NCI-H1048 (cell line): ENCODE data around the gene MARCHF11.
A peak's percentile ranks its signal among the peaks of the same experiment; 100 is the strongest.

ENCODE experiments used
- DNase-seq: peaks from one replicate; lab custom pipeline; 2025; lab: John Stamatoyannopoulos, UW

MARCHF11 gene

DNA sequence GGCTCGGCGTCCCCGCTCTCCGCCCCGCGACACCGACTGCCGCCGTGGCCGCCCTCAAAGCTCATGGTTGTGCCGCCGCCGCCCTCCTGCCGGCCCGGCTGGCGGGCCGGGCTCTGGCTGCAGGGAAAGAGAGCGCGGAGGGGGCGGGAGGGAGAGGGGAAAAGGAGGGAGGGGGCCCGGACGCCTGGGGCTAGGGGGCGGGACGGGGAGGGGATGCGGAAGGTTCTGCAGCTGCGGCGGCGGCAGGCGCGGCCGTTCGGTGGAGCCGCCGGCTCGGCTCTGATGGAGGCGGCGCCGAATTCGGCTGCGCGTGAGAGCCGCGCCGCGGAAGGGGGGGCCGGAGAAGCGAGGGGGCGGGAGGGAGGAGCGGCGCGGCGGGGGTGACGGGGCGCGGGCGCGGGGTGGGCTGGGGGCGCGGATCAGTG lies at the start of gene MARCHF11:
MARCHF11 (minus strand) TSS at position 281 of the 425 bp plus-strand sequence; CDS start at position 65, 216 bp downstream.
- DNase-seq: no peak

- DNase-seq: no peak
These were observed 46.3 kb upstream of the MARCHF11 start for GRCh38 chr5:16225927-16226326.

- DNase-seq: no peak
These were observed 12.7 kb upstream of the MARCHF11 start for GRCh38 chr5:16192311-16192710.

DNA sequence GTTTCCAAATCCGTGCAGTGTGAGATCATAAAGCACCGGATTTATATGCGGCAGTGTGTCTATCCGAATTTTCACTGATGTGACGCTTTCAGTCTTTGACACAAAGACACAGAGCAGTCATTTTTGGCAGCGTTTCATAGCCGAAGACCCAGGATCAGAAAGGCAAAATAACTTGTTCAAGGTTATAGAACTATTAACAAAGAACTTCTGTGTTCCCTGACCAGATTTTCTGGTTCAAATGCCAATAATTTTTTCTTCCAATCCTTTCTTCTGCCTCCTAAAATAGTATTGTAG lies 1.1 kb upstream of the MARCHF11 start:
- DNase-seq: no peak

DNA sequence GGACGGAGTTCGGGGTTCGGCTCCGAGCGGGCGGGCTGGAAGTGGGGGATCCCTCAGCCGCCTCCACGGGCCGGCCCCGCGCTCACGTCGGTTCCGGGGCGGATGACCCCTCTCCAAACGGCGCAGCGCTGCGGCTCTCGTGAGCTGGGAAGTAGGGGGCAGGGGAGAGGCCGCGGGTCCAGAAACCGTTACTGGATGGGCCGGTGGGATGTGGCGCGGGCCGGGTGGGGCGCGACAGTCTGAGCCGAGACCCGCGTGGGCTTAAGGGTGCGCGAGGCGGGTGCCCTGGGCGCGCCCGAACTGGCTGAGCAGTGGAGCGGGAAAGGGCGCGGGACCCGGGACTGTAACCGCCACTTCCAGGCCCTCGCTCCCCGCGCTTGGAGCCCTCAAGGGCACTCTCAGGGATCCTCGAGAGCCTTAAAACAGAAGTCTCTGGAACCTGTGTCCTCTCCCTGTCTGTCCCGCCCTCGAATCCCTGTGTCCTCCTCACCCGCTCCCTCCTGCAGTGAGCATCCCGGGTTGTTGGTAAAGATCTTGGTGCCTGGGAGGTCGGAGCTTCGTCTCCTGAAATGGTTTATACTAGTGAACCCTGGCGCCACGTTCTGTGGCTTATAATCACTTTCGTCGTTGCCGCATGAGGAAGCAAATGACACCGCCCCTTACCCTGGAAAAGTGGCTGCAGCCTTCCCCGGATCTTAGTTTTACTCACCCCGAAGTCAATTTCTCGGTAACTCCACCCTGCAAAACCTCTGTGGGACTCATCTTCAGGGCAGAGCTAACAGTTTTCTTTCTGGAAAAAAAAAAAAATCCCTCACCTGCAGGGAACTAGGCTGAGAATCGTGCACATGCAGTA lies 571 bp upstream of the MARCHF11 start:
- DNase-seq: no peak

- DNase-seq: peak; percentile 34
These were observed 732 bp downstream of the MARCHF11 start for GRCh38 chr5:16178745-16179372.

DNA sequence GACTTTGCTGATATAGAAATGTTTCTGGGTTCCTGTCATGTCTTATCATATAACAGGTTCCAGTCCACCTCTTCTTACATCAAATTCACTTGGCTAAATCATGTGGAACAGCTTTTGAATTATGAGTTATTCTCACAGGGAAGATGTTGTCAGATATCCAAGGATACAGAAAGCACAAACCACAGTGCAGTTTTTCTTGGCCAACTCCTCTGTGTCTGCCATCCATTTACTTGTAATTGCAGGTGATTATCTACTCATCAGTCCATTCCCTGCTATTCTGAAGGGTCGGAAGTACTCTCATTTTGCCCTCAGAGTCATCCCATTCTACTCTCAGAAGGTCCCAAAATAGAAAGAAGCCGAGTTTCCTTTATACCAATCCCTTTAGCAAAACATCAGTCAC lies 10.0 kb downstream of the MARCHF11 start:
- DNase-seq: no peak

DNA sequence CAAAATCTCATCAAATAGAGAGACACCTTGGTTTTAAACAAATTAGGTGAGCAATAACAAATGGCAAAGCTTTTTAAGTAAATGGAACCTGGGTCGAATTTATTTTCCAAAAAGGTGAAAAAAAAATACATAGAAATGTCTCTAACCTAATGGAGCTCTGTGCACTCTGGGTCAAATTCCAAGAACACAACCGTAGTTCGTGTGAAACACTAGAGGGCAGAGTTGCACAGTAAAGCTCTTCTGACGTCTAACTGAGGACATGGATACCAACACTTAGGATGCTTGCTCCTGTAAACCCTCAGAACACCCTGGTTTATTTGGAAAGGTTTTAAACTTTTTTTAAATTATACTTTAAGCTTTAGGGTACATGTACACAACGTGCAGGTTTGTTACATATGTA lies 18.9 kb downstream of the MARCHF11 start:
- DNase-seq: peak; percentile 3

DNA sequence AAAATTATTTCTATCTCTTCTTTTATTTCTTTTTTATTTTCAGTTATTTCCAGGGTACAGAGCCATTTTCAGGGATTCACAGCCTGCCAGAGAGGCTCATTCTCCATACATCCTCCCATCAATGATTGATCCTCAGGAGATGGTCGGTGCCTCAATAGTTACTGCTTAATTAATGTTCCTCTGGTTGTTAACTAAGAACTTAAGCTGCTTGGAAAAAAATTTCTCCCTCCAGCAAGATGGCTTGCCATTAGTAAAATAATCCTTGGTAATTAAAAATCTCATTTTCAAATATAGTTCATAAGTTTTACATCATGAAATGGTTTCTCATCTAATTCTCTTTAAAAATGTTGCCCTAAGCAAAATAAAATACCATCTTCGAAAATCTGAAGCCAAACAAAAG lies 20.0 kb downstream of the MARCHF11 start:
- DNase-seq: no peak

DNA sequence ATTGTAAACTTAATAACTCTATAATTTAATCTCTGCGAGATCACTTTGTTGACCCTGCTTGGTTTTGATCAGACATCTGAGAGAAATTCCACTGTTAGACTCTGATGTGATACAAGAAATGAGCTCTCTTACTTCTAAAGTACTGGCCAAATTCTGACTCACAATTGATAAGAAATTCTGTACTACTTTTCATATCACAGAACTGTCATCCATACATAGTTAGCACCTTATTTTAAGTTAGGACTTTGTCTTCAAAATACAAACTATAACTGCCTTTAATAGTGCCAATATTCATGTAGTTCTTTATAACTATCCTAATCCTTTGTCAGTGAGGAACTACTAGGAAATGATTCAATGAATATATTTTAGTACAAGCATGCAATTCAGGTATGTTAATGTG lies 23.4 kb downstream of the MARCHF11 start:
- no peak for DNase-seq

DNA sequence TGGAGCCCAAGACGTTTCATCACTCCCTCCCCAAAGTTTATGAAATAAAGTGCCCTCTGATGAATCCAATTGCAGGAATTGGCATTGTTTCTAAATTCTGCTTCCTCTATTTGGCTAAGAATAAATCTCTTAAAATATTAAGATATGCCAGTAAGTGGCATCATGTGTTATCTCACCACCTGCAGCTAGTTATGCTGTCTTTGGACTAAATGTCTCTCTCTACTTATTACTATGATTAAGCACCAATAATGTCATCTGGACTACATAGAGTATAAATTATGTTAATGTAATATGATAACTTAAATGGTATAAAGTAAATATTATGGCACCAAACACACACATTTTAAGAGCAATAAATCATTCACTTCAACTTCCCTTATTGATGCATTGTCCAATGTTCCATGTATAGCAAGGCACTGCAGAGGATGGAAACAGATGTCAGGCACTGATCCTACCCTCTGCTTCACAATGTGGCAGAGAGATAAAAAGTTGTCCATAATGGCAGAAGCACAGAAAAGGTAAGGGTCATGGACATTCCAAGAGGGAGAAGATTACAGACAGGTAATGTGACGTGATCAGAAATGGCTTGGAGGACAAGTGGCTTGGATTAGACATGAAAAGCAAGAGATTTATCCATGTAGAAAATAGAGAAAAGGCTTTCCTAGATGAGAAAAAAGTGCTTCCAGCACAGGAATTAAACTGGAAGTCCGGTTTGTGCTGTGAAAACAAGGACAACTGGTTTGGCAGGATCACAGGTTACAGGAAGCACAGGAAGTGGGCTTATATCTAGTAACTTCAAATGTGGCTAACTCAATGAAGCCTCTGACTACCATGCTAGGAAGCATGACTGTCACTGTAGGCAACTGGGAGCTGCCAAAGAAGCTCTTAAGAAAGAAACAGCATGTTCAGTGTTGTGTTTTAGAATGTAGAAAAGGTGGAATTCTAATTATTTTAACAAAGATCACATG lies 26.7 kb downstream of the MARCHF11 start:
- DNase-seq: no peak

GRCh38 chr5:16149621-16150020 lies 30.0 kb downstream of the MARCHF11 start:
- DNase-seq: no peak

- DNase-seq: no peak
These were observed 32.3 kb downstream of the MARCHF11 start for GRCh38 chr5:16147179-16147900.

GRCh38 chr5:16144416-16144815 lies 35.2 kb downstream of the MARCHF11 start:
- no peak for DNase-seq

DNA sequence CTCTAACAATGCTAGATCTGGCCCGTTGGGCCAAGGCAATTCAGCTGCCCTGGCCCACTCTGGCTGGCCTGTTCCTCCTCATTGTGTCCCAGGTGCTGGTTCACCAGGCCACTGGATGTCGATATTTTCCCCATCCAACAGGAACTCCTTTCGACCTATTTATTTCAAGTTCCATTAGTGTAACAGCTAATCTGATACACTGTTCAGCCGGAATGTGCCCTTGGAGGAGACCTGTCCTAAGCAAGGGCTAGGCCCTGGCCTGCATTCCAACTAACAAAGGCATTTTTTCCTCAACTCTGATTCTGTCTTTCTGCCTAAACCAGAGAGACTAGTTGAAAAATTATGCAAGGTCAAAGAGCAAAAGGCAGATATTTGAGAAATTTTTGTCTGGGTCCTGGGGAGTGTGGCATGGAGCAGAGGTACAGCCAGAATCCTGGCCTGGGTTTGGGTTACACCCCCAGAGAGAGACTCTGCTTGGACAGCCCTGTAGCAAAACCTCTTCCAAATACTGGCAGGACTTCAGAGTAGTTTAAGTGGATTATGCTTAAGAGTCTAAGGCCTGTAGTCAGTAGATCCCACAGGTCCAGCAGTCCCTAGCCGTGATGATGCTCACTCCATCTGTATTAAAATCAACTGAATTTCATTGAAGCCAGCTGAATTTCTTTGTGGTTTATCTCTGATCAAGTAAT lies 36.1 kb downstream of the MARCHF11 start:
- DNase-seq: no peak

- DNase-seq: no peak
These were observed 38.6 kb downstream of the MARCHF11 start for GRCh38 chr5:16140944-16141343.

DNA sequence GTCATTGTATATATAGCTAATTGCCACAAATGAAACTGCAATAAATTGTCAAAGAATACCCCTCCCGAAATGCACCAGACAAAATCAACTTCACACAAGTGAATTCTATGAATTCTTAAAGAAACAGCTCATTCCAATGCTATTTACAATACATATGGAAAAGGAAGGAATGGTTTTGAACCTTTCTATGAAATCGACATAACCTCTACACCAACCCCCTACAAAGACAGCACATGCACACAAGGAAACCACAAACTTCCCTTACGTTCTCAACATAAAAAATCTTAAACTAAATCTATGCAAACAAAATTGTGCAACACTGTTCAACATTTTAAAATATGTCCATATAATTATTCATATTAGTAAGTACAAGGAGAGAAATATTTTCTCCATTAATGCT lies 39.2 kb downstream of the MARCHF11 start:
- no peak for DNase-seq

DNA sequence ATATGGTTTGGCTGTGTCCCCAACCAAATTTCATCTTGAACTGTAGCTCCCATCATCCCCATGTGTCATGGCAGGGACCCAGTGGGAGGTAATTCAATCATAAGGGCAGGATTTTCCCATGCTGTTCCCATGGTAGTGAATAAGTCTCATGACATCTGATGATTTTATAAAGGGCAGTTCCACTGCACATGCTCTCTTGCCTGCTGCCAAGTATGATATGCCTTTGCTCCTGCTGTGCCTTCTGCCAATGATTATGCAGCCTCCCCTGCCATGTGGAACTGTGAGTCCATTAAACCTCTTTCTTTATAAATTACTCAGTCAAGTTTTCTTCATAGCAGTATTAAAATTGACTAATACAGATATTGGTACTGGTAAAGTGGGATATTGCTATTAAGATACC lies 42.4 kb downstream of the MARCHF11 start:
- DNase-seq: no peak

DNA sequence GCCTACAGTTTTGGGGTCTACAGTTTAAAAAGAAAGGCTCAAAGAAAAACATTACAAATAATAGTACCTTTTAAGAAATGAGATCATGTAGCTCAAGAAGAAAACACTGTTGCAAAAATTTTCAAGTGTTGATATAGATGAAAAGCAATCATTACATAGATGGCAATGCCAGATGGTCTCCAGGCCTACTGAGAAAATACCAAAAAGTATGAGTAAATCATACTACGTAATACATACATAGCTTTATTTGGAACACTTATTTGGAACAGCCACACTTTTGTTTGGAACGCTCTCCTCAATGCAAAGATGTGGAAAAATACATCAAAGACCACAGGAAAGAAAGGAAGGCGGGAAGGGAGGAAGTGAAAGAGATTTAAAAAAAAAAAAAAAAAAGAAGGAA lies 44.1 kb downstream of the MARCHF11 start:
- DNase-seq: no peak

- no peak for DNase-seq
These were observed 44.6 kb downstream of the MARCHF11 start for GRCh38 chr5:16135003-16135402.

DNA sequence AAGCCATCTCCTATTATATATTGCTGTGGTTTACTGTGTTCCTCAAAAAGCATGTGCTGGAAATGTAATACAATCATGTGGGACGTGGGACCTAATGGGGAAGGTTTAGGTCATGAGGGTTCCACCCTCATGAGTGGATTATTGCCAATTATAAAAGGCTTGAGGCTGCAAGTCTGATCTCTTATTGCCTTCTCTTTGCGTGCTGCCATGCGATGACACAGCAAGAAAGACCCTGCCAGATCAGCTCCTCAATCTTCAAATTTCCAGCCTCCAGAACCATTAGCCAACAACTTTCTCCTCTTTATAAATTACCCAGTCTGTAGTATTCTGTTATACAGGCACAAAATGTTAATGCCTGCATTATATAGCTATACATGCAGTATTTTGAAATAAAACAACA lies 45.4 kb downstream of the MARCHF11 start:
- DNase-seq: no peak
